BE2C (cell line): ENCODE measurements around the gene USH1C.

ENCODE experiments used
- DNase-seq: peaks from one replicate; pipeline ENCODE4 v3.0.0-alpha.2; 2020
- H3K27me3 ChIP-seq: fragments of 250-450 bp; sonication (Bioruptor Pico); 2 replicates; pipeline ENCODE4 v1.5.1; 2020; ENCODE audit warnings: mild to moderate bottlenecking
- H3K36me3 ChIP-seq: fragments of 250-450 bp; sonication (Bioruptor Pico); 2 replicates; pipeline ENCODE4 v1.5.1; 2020; ENCODE audit warnings: mild to moderate bottlenecking
- H3K4me1 ChIP-seq: fragments of 250-450 bp; sonication (Bioruptor Pico); 2 replicates; pipeline ENCODE4 v1.5.1; 2020
- H3K4me3 ChIP-seq: 2 replicates; pipeline ENCODE4 v1.5.1; 2011; ENCODE audit warnings: low read depth, low read length
- H3K9me3 ChIP-seq: fragments of 250-450 bp; sonication (Bioruptor Pico); 2 replicates; pipeline ENCODE4 v1.5.1; 2020
- TF ChIP-seq, protein P1 (sequence below): IDR thresholded peaks from 2 replicates; pipeline ENCODE4 v1.5.1; 2012; ENCODE audit warnings: mild to moderate bottlenecking, low read depth, low read length

The USH1C gene

GRCh38 chr11:17546240-17546639, 2.0 kb upstream of the USH1C start:
- Histone ChIP-seq H3K4me1 (no peaks in the 10 kb centered on the region), H3K36me3 (no peaks in the 10 kb centered on the region), H3K4me3 (no peak overlapping the region), H3K9me3 (no peaks in the 10 kb centered on the region), H3K27me3 (no peaks in the 10 kb centered on the region)
- no peak for DNase-seq
- TF ChIP-seq, protein P1, sequence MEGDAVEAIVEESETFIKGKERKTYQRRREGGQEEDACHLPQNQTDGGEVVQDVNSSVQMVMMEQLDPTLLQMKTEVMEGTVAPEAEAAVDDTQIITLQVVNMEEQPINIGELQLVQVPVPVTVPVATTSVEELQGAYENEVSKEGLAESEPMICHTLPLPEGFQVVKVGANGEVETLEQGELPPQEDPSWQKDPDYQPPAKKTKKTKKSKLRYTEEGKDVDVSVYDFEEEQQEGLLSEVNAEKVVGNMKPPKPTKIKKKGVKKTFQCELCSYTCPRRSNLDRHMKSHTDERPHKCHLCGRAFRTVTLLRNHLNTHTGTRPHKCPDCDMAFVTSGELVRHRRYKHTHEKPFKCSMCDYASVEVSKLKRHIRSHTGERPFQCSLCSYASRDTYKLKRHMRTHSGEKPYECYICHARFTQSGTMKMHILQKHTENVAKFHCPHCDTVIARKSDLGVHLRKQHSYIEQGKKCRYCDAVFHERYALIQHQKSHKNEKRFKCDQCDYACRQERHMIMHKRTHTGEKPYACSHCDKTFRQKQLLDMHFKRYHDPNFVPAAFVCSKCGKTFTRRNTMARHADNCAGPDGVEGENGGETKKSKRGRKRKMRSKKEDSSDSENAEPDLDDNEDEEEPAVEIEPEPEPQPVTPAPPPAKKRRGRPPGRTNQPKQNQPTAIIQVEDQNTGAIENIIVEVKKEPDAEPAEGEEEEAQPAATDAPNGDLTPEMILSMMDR = no peak

- Histone ChIP-seq H3K4me1 (no peaks in the 10 kb centered on the region), H3K27me3 (no peaks in the 10 kb centered on the region), H3K36me3 (no peaks in the 10 kb centered on the region), H3K9me3 (no peaks in the 10 kb centered on the region), H3K4me3 (no peak overlapping the region)
- DNase-seq = no peak
- TF ChIP-seq, protein P1 = no peak
Measured at GRCh38 chr11:17543574-17544180, 539 bp downstream of the USH1C start.

- Histone ChIP-seq H3K9me3 (no peaks in the 10 kb centered on the region), H3K4me3 (no peak overlapping the region), H3K27me3 (no peaks in the 10 kb centered on the region), H3K4me1 (no peaks in the 10 kb centered on the region), H3K36me3 (no peaks in the 10 kb centered on the region)
- TF ChIP-seq, protein P1 = no peak
- DNase-seq = no peak
Measured at GRCh38 chr11:17543041-17543440, 1.2 kb downstream of the USH1C start.

DNA sequence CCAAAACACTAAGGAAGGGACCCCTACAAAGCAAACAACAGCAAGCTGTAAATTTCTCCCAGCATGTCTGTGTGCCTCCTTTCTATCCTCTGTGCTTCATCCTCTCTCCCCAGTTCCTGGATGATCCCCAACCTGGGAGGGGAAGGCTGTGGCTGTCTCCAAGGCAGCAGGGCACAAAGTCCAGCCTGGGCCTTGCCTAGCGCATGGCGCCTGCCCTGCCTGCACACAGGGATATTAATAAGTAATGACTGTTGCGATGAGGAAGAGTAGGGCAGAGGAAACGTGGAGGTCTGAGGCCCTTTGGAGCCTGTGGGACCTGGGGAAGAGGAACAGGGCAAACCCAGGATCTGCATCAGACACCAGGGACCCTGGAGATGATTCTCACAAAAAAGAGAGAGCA, 2.0 kb downstream of the USH1C start:
- TF ChIP-seq, protein P1 = no peak
- no peaks in the 10 kb centered on the region for H3K4me1 ChIP-seq
- H3K27me3 ChIP-seq = no peaks in the 10 kb centered on the region
- H3K9me3 ChIP-seq = no peaks in the 10 kb centered on the region
- no peaks in the 10 kb centered on the region for H3K36me3 ChIP-seq
- H3K4me3 ChIP-seq = no peak overlapping the region
- no peak for DNase-seq

DNA sequence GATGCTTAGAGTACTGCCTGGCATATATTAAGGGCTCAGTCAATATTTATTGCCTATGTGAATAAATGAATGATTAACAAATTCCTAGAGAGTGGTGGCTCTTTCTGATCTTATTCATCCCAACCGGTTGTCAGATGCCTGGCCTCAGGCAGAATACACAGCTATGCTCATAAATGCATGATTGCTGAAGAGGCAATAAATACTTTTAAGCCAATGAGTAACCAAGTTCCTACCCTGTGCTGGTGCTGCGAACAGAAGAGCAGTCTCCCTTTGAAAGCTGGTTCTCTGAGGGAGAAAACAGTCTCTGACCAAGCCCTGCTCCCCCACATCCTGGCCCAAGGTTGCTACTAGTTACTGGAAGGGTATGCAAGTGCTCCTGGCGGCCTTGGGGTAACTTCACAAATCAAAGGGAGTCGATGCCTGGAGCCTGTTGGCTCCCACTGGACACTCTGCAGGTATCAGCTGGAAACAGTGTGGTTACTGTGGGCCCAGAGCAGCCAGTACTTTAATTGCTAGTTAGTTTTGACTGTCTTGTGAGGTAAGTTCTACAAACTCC, 2.8 kb downstream of the USH1C start:
- Histone ChIP-seq H3K9me3 (no peaks in the 10 kb centered on the region), H3K36me3 (no peaks in the 10 kb centered on the region), H3K4me3 (no peak overlapping the region), H3K27me3 (no peaks in the 10 kb centered on the region), H3K4me1 (no peaks in the 10 kb centered on the region)
- TF ChIP-seq, protein P1 = no peak
- no peak for DNase-seq

DNA sequence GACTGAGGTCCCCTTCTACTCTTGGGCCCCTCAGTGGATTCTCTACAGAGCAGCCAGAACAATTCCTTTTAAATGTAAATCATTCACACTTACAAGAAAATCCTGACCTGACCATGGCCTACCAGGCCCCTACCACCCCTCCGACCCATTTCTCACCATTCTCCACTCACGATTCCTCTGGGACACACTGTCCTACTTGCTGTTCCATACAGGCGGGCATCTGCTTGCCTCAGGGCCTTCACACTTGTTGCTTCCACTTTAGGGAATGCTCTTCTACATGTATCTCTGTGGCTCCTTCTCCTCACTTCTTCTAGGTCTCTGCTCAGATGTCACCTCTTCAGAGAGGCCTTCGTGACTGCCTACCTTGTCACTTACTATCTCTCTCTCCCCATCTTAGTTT, 3.4 kb downstream of the USH1C start:
- H3K9me3 ChIP-seq = no peaks in the 10 kb centered on the region
- H3K4me1 ChIP-seq = no peaks in the 10 kb centered on the region
- H3K36me3 ChIP-seq = no peaks in the 10 kb centered on the region
- H3K4me3 ChIP-seq = no peak overlapping the region
- DNase-seq = no peak
- no peaks in the 10 kb centered on the region for H3K27me3 ChIP-seq
- TF ChIP-seq, protein P1 = no peak
